Measurements from ENCODE around the gene RGL3.
A peak's percentile ranks its signal among the peaks of the same experiment; 100 is the strongest.
"Not testable (repeated sequence)": the region's sequence is repeated elsewhere in the genome, so short reads cannot be mapped to it uniquely, and the experiment has no call there.

RGL3 gene

DNA sequence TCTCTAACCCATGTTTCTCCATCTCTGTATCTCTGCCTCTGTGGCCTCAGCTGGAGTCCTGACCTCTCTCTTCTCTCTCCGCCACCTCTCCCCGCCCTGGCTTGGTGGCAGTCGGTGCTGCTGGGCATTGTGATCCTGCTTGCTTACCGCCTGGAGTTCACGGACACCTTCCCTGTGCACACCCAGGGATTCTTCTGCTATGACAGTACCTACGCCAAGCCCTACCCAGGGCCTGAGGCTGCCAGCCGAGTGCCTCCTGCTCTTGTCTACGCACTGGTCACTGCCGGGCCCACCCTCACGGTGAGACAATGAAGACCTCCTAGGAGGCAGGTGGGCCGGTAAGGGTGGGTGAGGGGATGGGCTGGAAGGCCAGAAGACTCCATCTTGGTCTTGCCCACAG, 59.7 kb downstream of the RGL3 start:
- DNase-seq = no peak

DNA sequence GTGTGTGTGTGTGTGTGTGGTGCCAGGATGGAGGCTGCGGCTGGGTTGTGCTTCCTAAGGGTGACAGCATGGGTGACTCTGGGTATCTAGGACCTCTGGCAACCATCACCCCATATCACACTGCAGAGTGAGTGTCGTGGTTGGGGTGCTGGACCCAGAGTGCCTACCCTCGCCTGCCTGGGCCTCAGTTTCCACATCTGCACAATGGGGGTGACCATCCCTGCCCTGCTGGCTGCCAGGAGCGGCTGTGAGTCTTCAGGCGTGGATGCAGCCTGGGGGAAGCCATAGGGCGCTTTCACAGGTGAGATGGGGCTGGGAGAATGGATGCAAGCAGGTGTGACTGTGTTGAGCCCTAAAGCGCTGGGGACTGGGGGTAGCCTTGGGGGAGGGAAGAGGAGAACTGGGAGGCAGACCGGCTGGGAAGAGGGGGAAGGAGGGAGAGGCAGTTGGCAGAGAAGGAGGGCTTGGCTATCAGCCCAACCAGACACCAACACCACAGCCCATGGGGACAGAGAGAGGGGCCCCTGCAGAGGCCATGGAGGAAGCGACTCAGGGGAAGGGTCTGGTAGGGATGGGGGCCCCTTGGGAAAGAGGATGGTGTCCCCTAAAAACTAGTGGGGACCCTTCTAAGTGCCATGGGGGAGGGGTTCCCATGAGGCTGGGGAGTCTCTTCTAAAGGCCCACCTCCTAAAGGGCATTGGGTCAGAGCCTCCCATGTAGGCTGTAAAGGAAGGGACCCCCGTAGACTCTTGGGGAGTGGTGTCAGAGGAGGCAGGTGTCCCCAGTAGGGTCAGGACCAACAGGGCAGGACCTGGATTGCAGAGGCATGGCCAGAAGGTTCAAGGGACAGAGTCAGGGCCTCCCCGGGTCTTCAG, 62.2 kb downstream of the RGL3 start:
- no peak for DNase-seq

- DNase-seq = no peak
Measured at GRCh38 chr19:11356074-11356397, 63.1 kb downstream of the RGL3 start.

DNA sequence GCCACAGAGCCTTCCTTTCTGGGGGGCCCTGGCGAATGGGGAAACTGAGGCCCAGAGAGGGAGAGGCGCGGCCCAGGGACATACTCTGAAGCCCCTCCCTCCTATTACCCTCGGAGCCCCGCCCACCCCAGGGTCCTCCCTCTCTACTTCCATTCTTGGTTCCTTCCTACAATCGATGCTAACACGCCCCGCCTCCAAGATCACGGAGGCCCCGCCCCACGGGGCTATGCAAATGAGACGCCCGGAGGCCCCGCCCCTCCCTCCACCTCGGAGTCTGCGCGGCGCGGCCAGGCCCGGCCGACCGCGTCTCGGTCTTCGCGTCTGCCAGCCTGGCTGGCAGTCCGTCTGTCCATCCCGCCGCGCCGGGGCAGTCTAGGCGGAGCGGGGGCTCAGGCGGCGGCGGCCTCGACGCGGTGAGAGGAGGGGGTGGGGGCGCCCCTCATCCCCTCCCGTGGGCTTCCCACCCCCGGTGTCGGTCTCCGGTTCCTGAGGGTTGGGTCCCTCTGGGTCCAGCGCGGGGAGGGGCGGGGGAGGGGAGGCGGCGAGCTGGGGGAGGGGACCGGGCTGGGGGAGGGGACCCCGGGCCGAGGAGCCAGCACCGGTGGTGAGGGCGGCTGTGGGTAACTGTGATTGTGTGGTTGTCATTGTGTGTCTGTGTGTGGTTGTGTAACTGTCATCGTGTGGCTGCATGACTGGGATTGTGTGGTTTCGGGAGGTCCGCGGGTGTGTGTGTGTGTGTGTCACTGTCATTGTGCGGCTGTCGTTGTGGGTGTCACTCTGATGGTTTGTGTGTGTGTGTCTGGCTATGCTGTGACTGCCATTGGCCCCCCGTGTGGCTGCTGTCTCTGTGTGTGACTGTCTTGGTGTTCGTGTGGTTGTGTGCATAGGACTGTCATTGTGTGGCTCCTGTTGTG, 63.7 kb downstream of the RGL3 start, which contains the start of gene PLPPR2:
Gene PLPPR2 (plus strand): TSS at position 273 of the 914 bp plus-strand sequence. CDS start 2,242 bp downstream, outside the sequence.
- DNase-seq = peak; percentile 43 to 82

GRCh38 chr19:11354102-11354501, 65.0 kb downstream of the RGL3 start:
- DNase-seq = not testable (repeated sequence)

DNA sequence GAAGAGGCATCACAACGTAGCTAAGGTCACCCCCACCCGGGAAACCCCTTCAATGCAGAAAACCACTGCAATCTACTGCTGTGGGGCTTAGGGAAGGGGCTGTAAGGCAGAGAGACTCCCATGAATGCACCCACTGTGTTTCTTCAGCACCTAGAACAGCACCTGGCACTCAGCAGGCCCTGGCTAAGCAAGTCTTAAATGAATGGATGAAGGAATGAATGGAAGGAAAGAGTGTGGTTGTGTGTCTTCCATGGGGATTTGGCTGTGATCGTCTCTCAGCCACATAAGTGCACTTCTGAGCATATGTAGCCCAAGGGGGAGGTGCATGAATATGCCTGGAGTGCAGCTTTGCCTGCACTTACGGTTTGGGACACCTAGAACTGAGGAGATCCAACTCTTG, 69.9 kb downstream of the RGL3 start:
- no peak for DNase-seq

DNA sequence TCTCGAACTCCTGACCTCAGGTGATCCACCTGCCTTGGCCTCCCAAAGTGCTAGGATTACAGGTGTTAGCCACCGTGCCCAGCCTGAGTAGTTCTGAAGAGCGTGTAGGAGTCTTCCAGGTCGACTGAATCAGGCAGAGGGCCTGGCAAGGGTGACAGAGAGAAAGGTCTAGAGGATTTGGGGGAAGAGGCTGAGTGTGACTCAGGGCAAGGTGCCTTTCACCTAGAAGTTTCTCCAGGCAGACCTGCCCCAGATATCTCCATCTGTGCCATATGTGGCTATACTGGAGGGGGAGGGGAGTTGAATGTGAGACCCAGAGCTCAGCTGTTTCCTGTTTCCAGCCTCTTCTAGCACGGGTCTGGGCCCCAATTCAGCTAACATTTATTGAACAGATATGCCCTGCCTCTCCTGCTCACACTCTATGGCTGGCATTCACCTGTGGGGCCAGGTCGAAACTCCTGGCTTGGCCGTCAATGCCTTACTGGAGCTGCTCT, 71.5 kb downstream of the RGL3 start:
- no peak for DNase-seq

DNA sequence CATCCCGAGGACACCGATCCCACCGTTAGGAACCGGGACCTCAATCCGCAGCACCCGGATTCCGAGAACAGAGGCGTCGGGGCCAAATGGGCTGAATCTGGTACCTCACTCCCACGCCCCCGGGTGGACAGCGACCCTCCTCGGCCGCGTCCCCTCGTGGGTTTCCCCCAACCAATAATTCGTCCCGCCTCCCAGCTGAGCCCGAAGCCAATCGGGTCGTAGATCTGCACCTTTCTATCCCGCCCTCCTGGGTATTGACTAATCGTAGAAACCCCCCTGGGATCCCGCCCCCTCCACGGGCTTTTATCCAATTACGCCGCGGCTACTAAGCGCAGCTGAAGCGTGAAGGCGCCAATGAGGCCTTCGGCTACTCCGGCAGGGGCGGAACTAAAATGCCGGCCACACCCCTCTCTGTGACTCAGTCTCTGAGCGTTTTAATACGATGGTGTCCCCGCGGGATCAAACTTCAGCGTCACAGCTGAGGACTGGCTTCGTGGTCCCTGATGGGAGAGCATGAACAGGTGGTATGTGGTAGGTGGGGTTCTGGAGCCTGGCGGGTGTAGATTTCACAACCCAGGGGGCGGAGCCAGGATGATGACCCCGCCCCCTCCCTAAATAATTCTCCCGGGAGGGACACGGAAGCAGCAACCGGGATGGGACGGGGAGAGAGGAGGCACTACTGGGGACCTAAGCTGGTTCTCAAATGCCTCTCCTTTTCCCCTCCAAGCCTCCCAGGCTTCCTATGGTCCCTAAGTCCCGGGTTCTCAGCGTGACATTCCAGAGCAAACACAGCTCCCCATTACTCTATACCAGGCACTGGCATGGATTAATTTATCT, 72.8 kb downstream of the RGL3 start, which contains the start of the genes CCDC159 and TMEM205:
Gene CCDC159 (plus strand): TSS at position 416 of the 837 bp plus-strand sequence. CDS start 88 bp downstream, at position 504.
Gene TMEM205 (minus strand): TSS at position 165 of the 837 bp plus-strand sequence. CDS start 649 bp downstream, outside the sequence.
- peak; percentile 95 to 98 for DNase-seq

- no peak for DNase-seq
Measured at GRCh38 chr19:11345122-11345803, 73.9 kb downstream of the RGL3 start.
